Ovary (tissue), 9 donors: ENCODE data around the gene CD52. TPM values are rescaled to one million over a fixed set of nuclear protein-coding genes. Genes with fewer than 3 reads are reported as not detected.

ENCODE experiments used
- DNase-seq, 5 donors: peaks; one replicate each; pipeline ENCODE4 v3.0.0-alpha.2; 2019 to 2020
- H3K27ac ChIP-seq, 2 donors: fragments of 200-600 bp; one replicate each; pipeline versions ENCODE4 v1.5.1 to v1.8.0; 2019 to 2022
- H3K27me3 ChIP-seq: fragments of 200-600 bp; one replicate; pipeline ENCODE4 v1.8.0; 2022
- H3K36me3 ChIP-seq: fragments of 200-600 bp; sonication (generic); one replicate; pipeline ENCODE4 v1.5.1; 2019
- H3K4me1 ChIP-seq: one replicate; pipeline ENCODE4 v1.8.1; 2013; ENCODE audit warnings: mild to moderate bottlenecking, moderate library complexity; ENCODE audit not compliant: insufficient read depth
- H3K4me3 ChIP-seq: fragments of 200-600 bp; sonication (generic); one replicate; pipeline ENCODE4 v1.5.1; 2017
- H3K9me3 ChIP-seq, 2 donors: fragments of 200-600 bp in 1 of 2; sonication (generic) in 1 of 2; one replicate each; pipeline versions ENCODE4 v1.5.1 to v1.8.1; 2013 to 2019; ENCODE audit warnings: mild to moderate bottlenecking in 1 of 2, moderate library complexity in 1 of 2
- CTCF ChIP-seq, 3 donors: fragments of 450-650 bp in 2 of 3; fragments of 200-600 bp in 1 of 3; IDR thresholded peaks; one replicate each; pipeline versions ENCODE4 v1.5.1 to v1.8.0; 2016 to 2022; ENCODE audit warnings: antibody characterized with exemption in 3 of 3, mild to moderate bottlenecking in 1 of 3
- EP300 ChIP-seq: sonication (generic); formaldehyde crosslinking; IDR thresholded peaks from one replicate; pipeline ENCODE4 v1.6.1; 2017; ENCODE audit warnings: antibody characterized with exemption
- POLR2A ChIP-seq: fragments of 450-650 bp; IDR thresholded peaks from one replicate; pipeline ENCODE4 v1.6.1; 2017; ENCODE audit warnings: antibody characterized with exemption, mild to moderate bottlenecking, moderate library complexity
- WGBS, 3 donors: extraction: QIAGEN DNeasy Blood & Tissue Kit in 1 of 3; methylation state at CpG; one replicate each; pipeline versions ENCODE4 v1.1.5 to v1.1.7; 2013 to 2017; 5-methylcytosine and 5-hydroxymethylcytosine counted together
- intact Hi-C, 4 donors: fragments of 100-400 bp; cut with DNase I; formaldehyde crosslinking; loops; one replicate each; pipeline versions ENCODE4 v1.11.0 to v1.15.1; 2022 to 2023
- polyA plus RNA-seq, 2 donors: library from polyadenylated mRNA; stranded (reverse); fragments of 200-250 nt in 1 of 2; fragments of 350-450 nt in 1 of 2; fragmentation: Illumina TruSeq in 1 of 2; extraction: RNeasy Lipid Tissue Mini Kit (QIAGEN cat#74804) in 1 of 2; gene quantifications; one replicate each; pipeline ENCODE4 v1.2.3, GENCODE V29; 2013 to 2014
- total RNA-seq, 7 donors: library from RNA; depleted of rRNA in 2 of 7; stranded (reverse); fragments of >200 nt in 2 of 7; fragmentation: NEBNext Ultra II Directional in 3 of 7; extraction: Animal tissue kit (Norgen Biotek cat#: 25700) in 3 of 7; gene quantifications; one replicate each; pipeline versions ENCODE4 v1.1.0 to v1.2.4, GENCODE V29; 2016 to 2023
- donor health status: DM: no; HTN: no; CAD: no; lungs with moderate emphysema.
- donor health status: DM: no; HTN: no; CAD: no.
- donor health status: Bipolar disorder and iron deficiency.
- donor health status: DM: yes; HTN: yes; CAD: no.
- donor health status: DM: no; HTN: no; CAD: no.
- donor health status: DM: yes; HTN: yes; CAD: no.

The CD52 gene
- total and polyA plus RNA-seq, 9 donors: 1.3 to 45.5 (median 4.3) TPM; not detected in 1

- TF ChIP-seq POLR2A (no peak), CTCF (IDR thresholded peaks at IDR 0.05) (no peak), EP300 (no peak)
- Histone ChIP-seq H3K4me1 (no peaks in the 10 kb centered on the region), H3K27ac (no peak overlapping the region), H3K36me3 (no peaks in the 10 kb centered on the region), H3K27me3 (no peaks in the 10 kb centered on the region), H3K4me3 (no peak overlapping the region), H3K9me3 (no peaks in the 10 kb centered on the region)
- 75 to 80% (median 77%) methylated on average over 7 of the region's 7 CpGs for WGBS, 3 donors
- no peak for DNase-seq
- intact Hi-C loops: no loop called here
Measured at GRCh38 chr1:26349188-26349876, 31.6 kb downstream of the CD52 start.

GRCh38 chr1:26349877-26350244 lies 32.1 kb downstream of the CD52 start:
- H3K27ac ChIP-seq: no peak overlapping the region
- no peaks in the 10 kb centered on the region for H3K9me3 ChIP-seq
- no peak for TF ChIP-seq POLR2A
- no peak for TF ChIP-seq CTCF (IDR thresholded peaks at IDR 0.05)
- TF ChIP-seq EP300: no peak
- H3K27me3 ChIP-seq: no peaks in the 10 kb centered on the region
- no peaks in the 10 kb centered on the region for H3K36me3 ChIP-seq
- intact Hi-C loops: no loop called here
- DNase-seq: no peak
- no peak overlapping the region for H3K4me3 ChIP-seq
- no peaks in the 10 kb centered on the region for H3K4me1 ChIP-seq
- 72 to 73% (median 73%) methylated on average over 5 of the region's 5 CpGs for WGBS, 3 donors

- no peak for DNase-seq
- no peak overlapping the region for H3K27ac ChIP-seq
- no peaks in the 10 kb centered on the region for H3K4me1 ChIP-seq
- intact Hi-C loops: no loop called here
- no peaks in the 10 kb centered on the region for H3K27me3 ChIP-seq
- no peak overlapping the region for H3K4me3 ChIP-seq
- TF ChIP-seq POLR2A (no peak), EP300 (no peak), CTCF (IDR thresholded peaks at IDR 0.05) (no peak)
- no peaks in the 10 kb centered on the region for H3K36me3 ChIP-seq
- 75 to 79% (median 79%) methylated on average over 2 of the region's 2 CpGs for WGBS, 3 donors
- H3K9me3 ChIP-seq: no peaks in the 10 kb centered on the region
Measured at GRCh38 chr1:26350343-26350700, 32.6 kb downstream of the CD52 start.

GRCh38 chr1:26350701-26351589 lies 33.2 kb downstream of the CD52 start:
- Histone ChIP-seq H3K27ac (no peak overlapping the region), H3K27me3 (no peaks in the 10 kb centered on the region), H3K4me1 (no peaks in the 10 kb centered on the region), H3K36me3 (no peaks in the 10 kb centered on the region), H3K9me3 (no peaks in the 10 kb centered on the region), H3K4me3 (no peak overlapping the region)
- no peak for DNase-seq
- intact Hi-C loops: no loop called here
- WGBS, 3 donors: 70 to 73% (median 71%) methylated on average over 9 of the region's 9 CpGs
- no peak for TF ChIP-seq CTCF (IDR thresholded peaks at IDR 0.05)
- no peak for TF ChIP-seq POLR2A
- no peak for TF ChIP-seq EP300
